Neural cell (in vitro differentiated cells): ENCODE data around the gene MYL1. TPM values are rescaled to one million over a fixed set of nuclear protein-coding genes. Genes with fewer than 3 reads are reported as not detected.

ENCODE experiments used
- H2AFZ ChIP-seq: fragments of 200-600, 300-800 bp; sonication (generic), shearing (Covaris generic); 2 replicates; pipeline ENCODE4 v1.6.0; 2014; ENCODE audit warnings: low read depth, mild to moderate bottlenecking, antibody characterized with exemption, low read length, moderate library complexity
- H3F3A ChIP-seq: fragments of 200-600 bp; shearing (Covaris generic); 2 replicates; pipeline ENCODE4 v1.6.1; 2016; ENCODE audit warnings: mild to moderate bottlenecking, moderate library complexity, mixed read lengths, antibody characterized with exemption, low read length; ENCODE audit not compliant: insufficient read depth, poor library complexity, severe bottlenecking
- H3K27ac ChIP-seq: fragments of 200-600, 300-800 bp; sonication (generic), shearing (Covaris generic); 2 replicates; pipeline ENCODE4 v1.5.1; 2014; ENCODE audit warnings: mild to moderate bottlenecking, low read length, moderate library complexity
- H3K27me3 ChIP-seq: fragments of 300-800, 200-600 bp; sonication (generic), shearing (Covaris generic); 2 replicates; pipeline ENCODE4 v1.6.0; 2014; ENCODE audit warnings: mild to moderate bottlenecking, low read depth, low read length, moderate library complexity; ENCODE audit not compliant: insufficient read depth
- H3K36me3 ChIP-seq: fragments of 300-800, 200-600 bp; sonication (generic), shearing (Covaris generic); 2 replicates; pipeline ENCODE4 v1.5.1; 2014; ENCODE audit warnings: mild to moderate bottlenecking, antibody characterized with exemption, low read length, moderate library complexity; ENCODE audit not compliant: insufficient read depth
- H3K4me2 ChIP-seq: fragments of 300-800, 200-600 bp; sonication (generic), shearing (Covaris generic); 2 replicates; pipeline ENCODE4 v1.6.0; 2014; ENCODE audit warnings: mild to moderate bottlenecking, low read length
- H3K4me3 ChIP-seq: fragments of 300-800, 200-600 bp; sonication (generic), shearing (Covaris generic); 2 replicates; pipeline ENCODE4 v1.5.1; 2014; ENCODE audit warnings: mild to moderate bottlenecking, low read length, moderate library complexity
- H3K79me2 ChIP-seq: fragments of 200-600 bp; shearing (Covaris generic); replicated peaks from 2 replicates; pipeline ENCODE4 v1.6.0; 2014; ENCODE audit warnings: mild to moderate bottlenecking, low read length, moderate library complexity; ENCODE audit not compliant: insufficient read depth
- H3K9ac ChIP-seq: fragments of 300-800, 200-600 bp; sonication (generic), shearing (Covaris generic); 2 replicates; pipeline ENCODE4 v1.6.1; 2016; ENCODE audit warnings: mild to moderate bottlenecking, low read length, mixed read lengths
- H3K9me2 ChIP-seq: fragments of 200-600 bp; shearing (Covaris generic); 2 replicates; pipeline ENCODE4 v1.6.1; 2016; ENCODE audit warnings: mild to moderate bottlenecking, low read length, mixed read lengths; ENCODE audit not compliant: insufficient read depth
- H3K9me3 ChIP-seq: fragments of 200-600, 300-800 bp; sonication (generic), shearing (Covaris generic); 2 replicates; pipeline ENCODE4 v1.6.1; 2016; ENCODE audit warnings: mild to moderate bottlenecking, mixed run types, low read length, moderate library complexity, mixed read lengths
- H4K20me1 ChIP-seq: fragments of 200-600 bp; shearing (Covaris generic); 2 replicates; pipeline ENCODE4 v1.6.1; 2016; ENCODE audit warnings: mild to moderate bottlenecking, mixed run types; ENCODE audit not compliant: insufficient read depth
- CTCF ChIP-seq: fragments of 450-650 bp; IDR thresholded peaks from 2 replicates; pipeline ENCODE4 v1.5.1; 2014; ENCODE audit warnings: antibody characterized with exemption, mild to moderate bottlenecking, moderate library complexity; ENCODE audit not compliant: poor library complexity, severe bottlenecking
- EP300 ChIP-seq: fragments of 450-650 bp; conservative IDR thresholded peaks from 2 replicates; pipeline ENCODE4 v1.6.1; 2014; ENCODE audit warnings: antibody characterized with exemption, mild to moderate bottlenecking, moderate library complexity; ENCODE audit not compliant: poor library complexity, severe bottlenecking
- EZH2 ChIP-seq: fragments of 200-600, 300-800 bp; shearing (Covaris generic), sonication (generic); IDR thresholded peaks from 2 replicates; pipeline ENCODE4 v1.6.1; 2014; ENCODE audit warnings: antibody characterized with exemption, low read length, borderline replicate concordance, mild to moderate bottlenecking; ENCODE audit not compliant: insufficient read depth, poor library complexity, severe bottlenecking
- MXI1 ChIP-seq: fragments of 450-650 bp; conservative IDR thresholded peaks from 2 replicates; pipeline ENCODE4 v1.6.1; 2014; ENCODE audit warnings: antibody characterized with exemption, mild to moderate bottlenecking; ENCODE audit not compliant: poor library complexity, severe bottlenecking
- POLR2AphosphoS5 ChIP-seq: IDR thresholded peaks from 2 replicates; pipeline ENCODE4 v1.6.1; 2012
- RAD21 ChIP-seq: fragments of 450-650 bp; conservative IDR thresholded peaks from 2 replicates; pipeline ENCODE4 v1.6.1; 2014; ENCODE audit warnings: antibody characterized with exemption, mild to moderate bottlenecking, moderate library complexity
- SMC3 ChIP-seq: fragments of 450-650 bp; conservative IDR thresholded peaks from 2 replicates; pipeline ENCODE4 v1.6.1; 2014; ENCODE audit warnings: antibody characterized with exemption, mild to moderate bottlenecking, moderate library complexity; ENCODE audit not compliant: poor library complexity
- TAF1 ChIP-seq: IDR thresholded peaks from 2 replicates; pipeline ENCODE4 v1.6.1; 2012; ENCODE audit warnings: low read depth
- polyA plus RNA-seq: library from polyadenylated mRNA; depleted of rRNA; stranded (reverse); fragments of >200 nt; gene quantifications from 2 replicates; pipeline ENCODE4 v1.2.3, GENCODE V29; 2014
- TF ChIP-seq, protein P1 (sequence below): IDR thresholded peaks from 2 replicates; pipeline ENCODE4 v1.6.1; 2012; ENCODE audit warnings: borderline replicate concordance

MYL1 gene
- polyA plus RNA-seq, 1 donor from 2014 or later: not detected

DNA sequence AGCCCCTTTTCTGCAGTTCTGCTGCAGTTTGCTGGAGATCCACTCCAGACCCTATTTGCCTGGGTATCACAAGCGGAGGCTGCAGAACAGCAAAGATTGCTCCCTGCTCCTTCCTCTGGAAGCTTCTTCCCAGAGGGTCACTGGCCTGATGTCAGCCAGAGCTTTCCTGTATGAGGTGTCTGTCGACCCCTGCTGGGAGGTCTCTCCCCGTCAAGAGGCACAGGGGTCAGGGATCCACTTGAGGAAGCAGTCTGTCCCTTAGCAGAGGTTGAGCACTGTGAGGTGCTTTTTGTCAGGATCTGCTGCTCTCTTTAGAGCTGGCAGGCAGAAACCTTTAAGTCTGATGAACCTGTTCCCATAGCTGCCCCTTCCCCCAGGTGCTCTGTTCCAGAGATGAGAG is 42.0 kb upstream of the MYL1 start:
- no peak for TF ChIP-seq EP300
- no peak for TF ChIP-seq MXI1
- no peak for TF ChIP-seq EZH2
- no peak for TF ChIP-seq SMC3
- TF ChIP-seq TAF1: no peak
- no peak for TF ChIP-seq CTCF
- TF ChIP-seq RAD21: no peak
- TF ChIP-seq POLR2AphosphoS5: no peak
- TF ChIP-seq, protein P1, sequence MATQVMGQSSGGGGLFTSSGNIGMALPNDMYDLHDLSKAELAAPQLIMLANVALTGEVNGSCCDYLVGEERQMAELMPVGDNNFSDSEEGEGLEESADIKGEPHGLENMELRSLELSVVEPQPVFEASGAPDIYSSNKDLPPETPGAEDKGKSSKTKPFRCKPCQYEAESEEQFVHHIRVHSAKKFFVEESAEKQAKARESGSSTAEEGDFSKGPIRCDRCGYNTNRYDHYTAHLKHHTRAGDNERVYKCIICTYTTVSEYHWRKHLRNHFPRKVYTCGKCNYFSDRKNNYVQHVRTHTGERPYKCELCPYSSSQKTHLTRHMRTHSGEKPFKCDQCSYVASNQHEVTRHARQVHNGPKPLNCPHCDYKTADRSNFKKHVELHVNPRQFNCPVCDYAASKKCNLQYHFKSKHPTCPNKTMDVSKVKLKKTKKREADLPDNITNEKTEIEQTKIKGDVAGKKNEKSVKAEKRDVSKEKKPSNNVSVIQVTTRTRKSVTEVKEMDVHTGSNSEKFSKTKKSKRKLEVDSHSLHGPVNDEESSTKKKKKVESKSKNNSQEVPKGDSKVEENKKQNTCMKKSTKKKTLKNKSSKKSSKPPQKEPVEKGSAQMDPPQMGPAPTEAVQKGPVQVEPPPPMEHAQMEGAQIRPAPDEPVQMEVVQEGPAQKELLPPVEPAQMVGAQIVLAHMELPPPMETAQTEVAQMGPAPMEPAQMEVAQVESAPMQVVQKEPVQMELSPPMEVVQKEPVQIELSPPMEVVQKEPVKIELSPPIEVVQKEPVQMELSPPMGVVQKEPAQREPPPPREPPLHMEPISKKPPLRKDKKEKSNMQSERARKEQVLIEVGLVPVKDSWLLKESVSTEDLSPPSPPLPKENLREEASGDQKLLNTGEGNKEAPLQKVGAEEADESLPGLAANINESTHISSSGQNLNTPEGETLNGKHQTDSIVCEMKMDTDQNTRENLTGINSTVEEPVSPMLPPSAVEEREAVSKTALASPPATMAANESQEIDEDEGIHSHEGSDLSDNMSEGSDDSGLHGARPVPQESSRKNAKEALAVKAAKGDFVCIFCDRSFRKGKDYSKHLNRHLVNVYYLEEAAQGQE: no peak
- Histone ChIP-seq H3K9me3 (no peaks in the 10 kb centered on the region), H3K27ac (no peak overlapping the region), H3K9ac (no peak overlapping the region), H3K79me2 (no peaks in the 10 kb centered on the region), H2AFZ (no peak overlapping the region), H3K9me2 (no peaks in the 10 kb centered on the region), H3K4me3 (no peak overlapping the region), H3K27me3 (no peaks in the 10 kb centered on the region), H4K20me1 (no peaks in the 10 kb centered on the region), H3F3A (no peaks in the 10 kb centered on the region), H3K36me3 (no peaks in the 10 kb centered on the region), H3K4me2 (no peak overlapping the region)

DNA sequence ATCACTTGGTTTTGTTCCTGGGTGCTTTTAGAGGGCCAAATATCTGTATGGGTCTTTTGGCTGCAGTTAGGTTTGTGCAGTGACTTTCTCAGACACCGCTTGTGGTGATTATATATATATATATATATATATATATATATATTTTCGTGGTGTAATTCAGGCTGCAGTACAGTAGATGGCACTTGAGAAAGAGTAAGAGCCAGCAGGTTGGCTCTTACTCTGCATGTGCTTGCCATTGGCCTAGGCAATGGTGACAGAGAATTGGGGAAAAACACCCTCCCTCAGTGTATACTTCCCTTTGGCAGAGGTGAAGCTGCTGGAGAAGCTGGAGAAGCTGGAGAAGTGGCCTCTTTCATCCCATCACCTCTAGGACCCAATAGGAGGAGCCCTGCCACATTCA is 22.2 kb upstream of the MYL1 start:
- Histone ChIP-seq H3K36me3 (no peaks in the 10 kb centered on the region), H3F3A (no peaks in the 10 kb centered on the region), H3K4me2 (no peak overlapping the region), H4K20me1 (no peaks in the 10 kb centered on the region), H3K4me3 (no peak overlapping the region), H3K79me2 (no peaks in the 10 kb centered on the region), H2AFZ (no peak overlapping the region), H3K9me2 (no peaks in the 10 kb centered on the region), H3K9ac (no peak overlapping the region), H3K9me3 (no peaks in the 10 kb centered on the region), H3K27ac (no peak overlapping the region), H3K27me3 (no peaks in the 10 kb centered on the region)
- TF ChIP-seq, protein P1: no peak
- TF ChIP-seq CTCF (no peak), RAD21 (no peak), SMC3 (no peak), POLR2AphosphoS5 (no peak), MXI1 (no peak), EZH2 (no peak), EP300 (no peak), TAF1 (no peak)
